Activated T-helper 2 cell treated with anti-CD3 and anti-CD28 coated beads, Interferon-gamma antibody, Interleukin-2, Interleukin-4, amounts not matched to agents 10 μg/mL and 5 μg/mL and 100 μg/mL, durations not matched to agents 14 hours and 24 hours and 36 hours (primary cell): ENCODE measurements around the gene SOX2. TPM values are rescaled to one million over a fixed set of nuclear protein-coding genes. Genes with fewer than 3 reads are reported as not detected.
A peak's percentile ranks its signal among the peaks of the same experiment; 100 is the strongest.

Experiments
- DNase-seq: peaks from one replicate; pipeline ENCODE4 v3.0.0; 2021; ENCODE audit warnings: low spot score
- H3K27ac Mint-ChIP-seq: one replicate; pipeline ENCODE4 v1.8.0; 2021; ENCODE audit warnings: mixed read lengths
- H3K27me3 Mint-ChIP-seq: one replicate; pipeline ENCODE4 v1.8.0; 2021; ENCODE audit warnings: low read depth, mixed read lengths
- H3K36me3 Mint-ChIP-seq: one replicate; pipeline ENCODE4 v1.8.0; 2021; ENCODE audit warnings: low read depth, mixed read lengths
- H3K4me1 Mint-ChIP-seq: one replicate; pipeline ENCODE4 v1.8.0; 2021; ENCODE audit warnings: low read depth, mixed read lengths
- H3K4me3 Mint-ChIP-seq: one replicate; pipeline ENCODE4 v1.8.0; 2021; ENCODE audit warnings: low read depth, mild to moderate bottlenecking, moderate library complexity, mixed read lengths
- H3K9me3 Mint-ChIP-seq: one replicate; pipeline ENCODE4 v1.8.0; 2021; ENCODE audit warnings: mixed read lengths
- intact Hi-C: fragments of 100-400 bp; cut with micrococcal nuclease; formaldehyde crosslinking; loops from one replicate; pipeline ENCODE4 v1.15.1; 2023
- total RNA-seq: library from RNA; stranded (reverse); gene quantifications from 2 replicates; pipeline ENCODE4 v1.2.3, GENCODE V29; 2022

Gene SOX2
- total RNA-seq, 1 donor from 2014 or later: not detected

- intact Hi-C loops: loop anchor here (10.0 kb wide), 1 partner anchor 1685 kb away; the partner anchor contains the start of gene PEX5L
- DNase-seq: no peak
- Mint-ChIP-seq H3K36me3 (peaks cover 7% of the 10 kb centered on the region), H3K4me3 (no peak overlapping the region), H3K9me3 (peaks cover 4% of the 10 kb centered on the region), H3K4me1 (peaks cover 2% of the 10 kb centered on the region), H3K27ac (no peak overlapping the region), H3K27me3 (peaks cover 95% of the 10 kb centered on the region)
These were observed 8.4 kb downstream of the SOX2 start for GRCh38 chr3:181719991-181720680.

GRCh38 chr3:181721046-181721875 lies 9.5 kb downstream of the SOX2 start:
- no peak overlapping the region for H3K4me3 Mint-ChIP-seq
- peaks cover 92% of the 10 kb centered on the region for H3K27me3 Mint-ChIP-seq
- intact Hi-C loops: loop anchor here (10.0 kb wide), 1 partner anchor 1686 kb away; the partner anchor contains the start of gene PEX5L
- H3K4me1 Mint-ChIP-seq: peaks cover 2% of the 10 kb centered on the region
- no peak for DNase-seq
- peaks cover 7% of the 10 kb centered on the region for H3K36me3 Mint-ChIP-seq
- no peak overlapping the region for H3K27ac Mint-ChIP-seq
- H3K9me3 Mint-ChIP-seq: peaks cover 6% of the 10 kb centered on the region

- DNase-seq: no peak
- Mint-ChIP-seq H3K4me3 (no peak overlapping the region), H3K27ac (no peak overlapping the region), H3K36me3 (peaks cover 7% of the 10 kb centered on the region), H3K9me3 (peaks cover 9% of the 10 kb centered on the region), H3K27me3 (peaks cover 90% of the 10 kb centered on the region), H3K4me1 (peaks cover 3% of the 10 kb centered on the region)
- intact Hi-C loops: loop anchor here (10.0 kb wide), 1 partner anchor 1687 kb away; the partner anchor contains the start of gene PEX5L
These were observed 10.4 kb downstream of the SOX2 start for GRCh38 chr3:181722156-181722555.

GRCh38 chr3:181722766-181723425 lies 11.2 kb downstream of the SOX2 start:
- H3K27me3 Mint-ChIP-seq: peaks cover 89% of the 10 kb centered on the region
- intact Hi-C loops: loop anchor here (1.0 to 10.0 kb wide), 2 partner anchors 10 to 1688 kb away; partner anchors contain the start of gene PEX5L
- H3K36me3 Mint-ChIP-seq: peaks cover 7% of the 10 kb centered on the region
- H3K4me1 Mint-ChIP-seq: peaks cover 6% of the 10 kb centered on the region
- DNase-seq: no peak
- H3K27ac Mint-ChIP-seq: no peak overlapping the region
- peaks cover 9% of the 10 kb centered on the region for H3K9me3 Mint-ChIP-seq
- H3K4me3 Mint-ChIP-seq: no peak overlapping the region

GRCh38 chr3:181723625-181724191 lies 12.0 kb downstream of the SOX2 start:
- H3K9me3 Mint-ChIP-seq: peaks cover 9% of the 10 kb centered on the region
- intact Hi-C loops: loop anchor here (1.0 to 10.0 kb wide), 2 partner anchors 10 to 1689 kb away; partner anchors contain the start of gene PEX5L
- H3K36me3 Mint-ChIP-seq: peaks cover 7% of the 10 kb centered on the region
- peaks cover 88% of the 10 kb centered on the region for H3K27me3 Mint-ChIP-seq
- H3K4me3 Mint-ChIP-seq: no peak overlapping the region
- H3K27ac Mint-ChIP-seq: peak overlapping the region; percentile 40
- DNase-seq: no peak
- peaks cover 6% of the 10 kb centered on the region for H3K4me1 Mint-ChIP-seq

GRCh38 chr3:181724192-181724965 lies 12.7 kb downstream of the SOX2 start:
- intact Hi-C loops: loop anchor here (10.0 kb wide), 1 partner anchor 1690 kb away; the partner anchor contains the start of gene PEX5L
- Mint-ChIP-seq H3K36me3 (peaks cover 7% of the 10 kb centered on the region), H3K27me3 (peaks cover 87% of the 10 kb centered on the region), H3K4me3 (no peak overlapping the region), H3K4me1 (peaks cover 6% of the 10 kb centered on the region), H3K9me3 (peaks cover 9% of the 10 kb centered on the region), H3K27ac (peak overlapping the region; percentile 40)
- no peak for DNase-seq

GRCh38 chr3:181725131-181725731 lies 13.5 kb downstream of the SOX2 start:
- H3K27ac Mint-ChIP-seq: no peak overlapping the region
- intact Hi-C loops: loop anchor here (5.0 to 10.0 kb wide), 2 partner anchors 957 to 1690 kb away; partner anchors contain the start of gene PEX5L
- peaks cover 7% of the 10 kb centered on the region for H3K36me3 Mint-ChIP-seq
- peaks cover 88% of the 10 kb centered on the region for H3K27me3 Mint-ChIP-seq
- H3K4me3 Mint-ChIP-seq: no peak overlapping the region
- no peak for DNase-seq
- H3K9me3 Mint-ChIP-seq: peaks cover 9% of the 10 kb centered on the region
- H3K4me1 Mint-ChIP-seq: peaks cover 6% of the 10 kb centered on the region

- DNase-seq: no peak
- Mint-ChIP-seq H3K36me3 (peaks cover 7% of the 10 kb centered on the region), H3K27ac (no peak overlapping the region), H3K4me1 (peaks cover 6% of the 10 kb centered on the region), H3K4me3 (no peak overlapping the region), H3K27me3 (peaks cover 89% of the 10 kb centered on the region), H3K9me3 (peaks cover 9% of the 10 kb centered on the region)
- intact Hi-C loops: loop anchor here (2.0 to 10.0 kb wide), 3 partner anchors 15 to 1691 kb away; partner anchors contain the start of genes PEX5L and SOX2
These were observed 14.1 kb downstream of the SOX2 start for GRCh38 chr3:181725830-181726229.

- peak overlapping the region; percentile 15 for H3K4me3 Mint-ChIP-seq
- H3K36me3 Mint-ChIP-seq: peaks cover 7% of the 10 kb centered on the region
- no peak for DNase-seq
- intact Hi-C loops: loop anchor here (1.0 to 10.0 kb wide), 4 partner anchors 16 to 1692 kb away; partner anchors contain the start of genes PEX5L and SOX2
- H3K27ac Mint-ChIP-seq: no peak overlapping the region
- H3K4me1 Mint-ChIP-seq: peaks cover 6% of the 10 kb centered on the region
- peaks cover 86% of the 10 kb centered on the region for H3K27me3 Mint-ChIP-seq
- H3K9me3 Mint-ChIP-seq: peaks cover 9% of the 10 kb centered on the region
These were observed 14.9 kb downstream of the SOX2 start for GRCh38 chr3:181726351-181727330.

- Mint-ChIP-seq H3K4me3 (peak overlapping the region; percentile 15), H3K27me3 (peaks cover 77% of the 10 kb centered on the region), H3K9me3 (peaks cover 9% of the 10 kb centered on the region), H3K4me1 (peaks cover 6% of the 10 kb centered on the region), H3K36me3 (peaks cover 7% of the 10 kb centered on the region), H3K27ac (no peak overlapping the region)
- intact Hi-C loops: loop anchor here (1.0 to 10.0 kb wide), 4 partner anchors 17 to 1693 kb away; partner anchors contain the start of genes PEX5L and SOX2
- DNase-seq: no peak
These were observed 15.8 kb downstream of the SOX2 start for GRCh38 chr3:181727341-181728032.
